GM18499 (cell line): ENCODE data around the gene EDNRA.

Experiments used
- ATAC-seq: cut with Tn5 transposase; IDR thresholded peaks from one replicate; pipeline ENCODE4 v1.9.1; 2021; ENCODE audit warnings: moderate number of reproducible peaks; ENCODE audit not compliant: insufficient read depth, unreplicated experiment

EDNRA gene

DNA sequence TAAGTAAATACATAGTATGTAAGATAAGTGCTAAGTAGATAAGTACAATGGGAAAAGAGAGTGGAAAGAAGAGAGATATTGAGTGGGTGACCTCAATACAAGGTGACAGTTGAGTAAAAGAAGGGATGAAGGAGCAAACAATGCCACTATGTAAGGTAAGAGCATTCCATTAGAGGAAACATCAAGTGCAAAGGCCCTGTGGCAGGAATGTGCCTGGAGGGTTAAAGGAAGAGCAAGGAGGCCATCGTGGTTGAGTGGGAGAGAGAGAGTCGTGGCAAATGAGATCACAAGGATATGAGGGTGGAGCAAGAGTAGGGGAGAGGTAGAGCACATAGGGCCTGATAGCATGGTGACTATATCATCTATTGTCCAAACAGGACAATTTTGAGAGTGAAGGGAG, 13.4 kb downstream of the EDNRA start:
- no peak for ATAC-seq

- no peak for ATAC-seq
Observed at GRCh38 chr4:147496500-147496899, 15.6 kb downstream of the EDNRA start.

- ATAC-seq = no peak
Observed at GRCh38 chr4:147498031-147498660, 17.2 kb downstream of the EDNRA start.

GRCh38 chr4:147508346-147508745, 27.4 kb downstream of the EDNRA start:
- ATAC-seq = no peak

DNA sequence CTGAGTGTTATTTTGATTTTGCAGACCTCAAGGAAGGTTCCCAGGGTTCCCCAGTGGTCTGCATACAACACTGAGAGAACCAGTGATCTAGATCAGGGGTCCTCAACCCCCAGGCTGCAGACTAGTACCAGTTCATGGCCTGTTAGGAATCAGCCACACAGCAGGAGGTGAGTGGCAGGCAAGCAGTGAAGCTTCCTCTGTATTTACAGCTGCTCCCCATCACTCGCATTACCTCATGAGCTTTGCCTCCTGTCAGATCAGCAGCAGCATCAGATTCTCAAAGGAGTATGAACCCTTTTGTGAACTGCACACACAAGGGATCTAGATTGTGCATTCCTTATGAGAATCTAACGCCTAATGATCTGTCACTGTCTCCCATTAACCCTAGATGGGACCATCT, 28.5 kb downstream of the EDNRA start:
- no peak for ATAC-seq

DNA sequence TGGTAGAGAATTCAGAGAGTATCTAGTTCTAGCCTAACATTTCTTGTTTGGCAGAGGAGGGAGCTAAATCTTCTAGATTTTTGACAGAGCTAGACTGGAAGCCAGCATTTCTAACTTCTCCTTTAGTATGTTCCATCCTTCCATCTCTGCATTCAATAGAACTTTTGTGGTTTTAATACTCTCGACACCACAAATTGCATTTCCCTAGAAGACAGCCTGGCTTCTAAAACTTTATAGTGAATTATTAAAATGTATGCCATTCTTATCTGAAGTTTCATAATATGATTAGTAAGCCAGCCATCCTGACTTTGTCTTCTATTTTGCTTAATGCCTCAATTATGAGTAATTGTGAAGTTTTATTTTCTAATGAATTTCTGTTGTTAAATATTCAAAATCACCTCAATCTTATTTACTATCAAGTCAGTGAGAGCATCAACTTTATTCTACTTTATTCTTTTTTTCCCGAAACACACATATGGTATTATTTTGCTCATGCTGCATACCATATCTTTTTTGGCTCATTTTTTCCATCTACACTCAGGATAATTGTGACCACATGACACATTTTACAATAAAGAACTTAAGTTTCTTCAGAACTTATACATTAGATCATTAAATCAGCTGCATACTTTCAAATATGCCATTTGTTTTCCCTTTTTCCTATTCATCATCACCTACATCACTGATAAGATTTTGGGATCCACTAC, 30.2 kb downstream of the EDNRA start:
- no peak for ATAC-seq

DNA sequence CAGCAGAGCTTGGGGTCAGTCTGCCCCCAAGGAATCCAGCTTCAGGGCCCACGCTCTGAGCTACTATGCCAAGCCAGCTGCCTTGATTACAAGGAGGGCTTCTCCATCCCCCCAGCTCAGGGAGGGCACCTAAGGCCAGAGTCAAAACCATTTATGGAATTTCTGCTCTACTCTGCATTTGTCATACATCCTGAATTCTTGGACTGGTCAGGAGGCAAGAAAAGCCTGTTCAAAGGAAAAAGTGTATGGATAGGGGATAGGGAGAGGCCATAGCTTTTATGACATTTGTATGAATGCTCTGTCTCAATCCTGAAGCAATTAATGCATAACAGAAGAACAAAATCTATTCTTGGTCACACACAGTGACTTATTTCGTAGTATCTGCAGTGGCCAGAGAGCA, 32.2 kb downstream of the EDNRA start:
- ATAC-seq = no peak

DNA sequence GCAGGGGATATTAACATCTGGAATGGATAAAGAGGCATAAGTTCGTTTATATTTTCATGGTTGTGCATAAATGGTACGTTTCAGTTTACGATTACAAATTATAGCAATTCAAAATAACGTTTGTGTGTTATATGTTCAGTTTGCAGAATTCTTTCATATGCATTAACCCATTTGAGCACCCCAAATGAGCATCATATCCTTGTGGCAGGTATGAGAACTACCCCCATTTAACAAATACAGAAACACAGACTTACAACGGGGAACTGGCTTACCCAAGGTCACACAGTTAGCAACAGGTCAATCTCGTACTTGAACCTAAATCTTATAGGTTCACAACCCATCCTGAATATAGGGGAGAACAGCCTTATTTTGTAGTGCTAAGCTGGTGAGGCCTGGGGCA, 33.1 kb downstream of the EDNRA start:
- no peak for ATAC-seq

GRCh38 chr4:147515220-147515936, 34.5 kb downstream of the EDNRA start:
- no peak for ATAC-seq

GRCh38 chr4:147516133-147516532, 35.2 kb downstream of the EDNRA start:
- no peak for ATAC-seq

DNA sequence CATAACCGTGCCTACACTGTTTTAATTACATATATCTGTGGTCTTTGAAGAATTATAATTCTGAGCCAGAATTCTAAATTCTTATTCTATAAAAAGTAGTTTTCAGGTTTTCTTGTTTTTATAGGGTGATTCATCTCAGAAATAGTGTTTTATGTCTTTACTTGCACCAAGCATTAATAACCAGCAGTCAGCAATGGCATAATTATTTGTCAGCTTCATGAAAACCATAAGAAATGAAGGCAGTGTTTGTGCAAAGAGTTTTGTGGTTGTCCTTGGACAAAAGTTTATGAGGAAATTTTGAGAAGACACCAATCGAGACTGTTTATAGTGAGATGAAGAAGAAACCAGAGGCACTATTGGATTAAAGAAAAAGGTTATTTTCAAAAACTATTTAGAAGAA, 37.2 kb downstream of the EDNRA start:
- ATAC-seq = no peak

DNA sequence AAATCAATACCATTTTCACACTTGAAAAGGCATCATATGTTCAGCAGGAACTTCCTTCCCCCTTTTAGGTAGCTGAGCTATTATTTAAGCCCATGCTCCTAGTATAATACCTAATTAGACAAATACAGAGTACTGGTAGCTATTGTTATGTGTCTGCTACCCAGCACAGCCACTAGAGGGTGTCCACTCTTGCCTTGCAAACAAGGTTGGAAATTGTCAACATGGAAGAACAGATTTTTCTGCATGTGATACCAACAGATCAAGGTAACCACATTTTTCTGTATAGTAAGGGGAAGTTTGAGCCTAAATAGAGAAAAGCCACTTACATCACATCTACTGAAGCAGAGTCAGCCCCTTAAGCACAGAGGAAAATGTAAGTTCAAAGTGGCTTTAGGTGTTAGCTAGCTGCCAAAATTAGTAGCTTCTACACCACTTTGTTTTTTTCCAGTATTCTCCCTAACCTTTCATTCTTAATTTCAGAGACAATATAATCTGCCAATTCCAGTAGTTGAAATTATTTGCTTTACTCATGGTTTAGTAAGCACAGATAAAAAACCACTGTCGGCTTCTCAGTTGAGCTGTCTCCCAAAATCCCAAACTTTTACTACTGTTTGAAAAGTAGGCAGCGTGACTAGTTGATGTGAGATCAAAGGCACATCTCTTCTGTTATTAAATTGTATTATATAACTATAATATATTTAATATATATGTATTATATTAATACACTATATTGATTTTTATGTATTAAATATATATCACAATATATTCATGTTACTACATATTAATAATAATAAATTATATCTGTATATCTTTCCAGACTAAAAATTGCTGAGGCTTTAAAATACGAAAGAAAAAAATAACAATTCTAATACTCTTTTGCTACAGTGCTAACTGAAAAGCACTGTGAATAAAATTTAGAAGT, 38.2 kb downstream of the EDNRA start:
- ATAC-seq = peak; percentile 82

DNA sequence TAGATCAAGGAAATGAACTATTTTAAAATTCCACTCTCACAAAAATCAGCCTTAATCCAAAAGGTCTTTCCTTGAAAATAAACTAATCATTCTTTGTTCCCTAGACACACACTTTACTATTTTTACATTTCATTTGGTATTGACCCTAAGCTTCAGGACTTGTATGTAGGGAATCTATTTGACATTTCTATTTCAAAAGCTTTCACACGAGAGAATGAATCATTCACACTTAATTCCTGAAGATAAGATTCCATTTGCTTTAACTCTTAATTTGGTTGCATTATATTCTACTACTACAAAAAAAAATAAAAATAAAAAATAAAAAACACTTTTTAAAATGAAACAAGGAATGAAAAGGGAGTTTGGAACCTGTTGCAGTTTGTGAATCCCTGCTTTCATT, 43.7 kb downstream of the EDNRA start:
- ATAC-seq = no peak

- ATAC-seq = no peak
Observed at GRCh38 chr4:147525494-147526271, 44.8 kb downstream of the EDNRA start.

GRCh38 chr4:147526272-147526654, 45.4 kb downstream of the EDNRA start:
- ATAC-seq = no peak

DNA sequence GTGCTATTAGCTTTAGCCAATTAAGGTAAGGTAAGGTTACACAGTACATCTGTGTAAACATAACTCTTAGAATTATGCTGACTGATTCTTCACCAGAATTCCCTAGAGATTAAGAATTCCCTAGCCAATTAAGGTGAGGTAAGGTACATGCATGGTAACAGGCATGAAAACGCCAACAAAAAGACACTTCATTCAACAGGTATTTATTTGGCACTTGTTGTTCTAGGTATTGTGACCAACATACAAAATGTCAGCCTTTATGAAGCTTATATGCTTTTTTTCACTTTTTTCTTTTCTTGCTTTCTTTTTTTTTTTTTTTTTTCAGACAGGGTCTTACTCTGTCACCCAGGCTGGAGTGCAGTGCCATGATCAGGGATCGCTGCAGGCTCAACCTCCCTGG, 47.2 kb downstream of the EDNRA start:
- ATAC-seq = no peak

DNA sequence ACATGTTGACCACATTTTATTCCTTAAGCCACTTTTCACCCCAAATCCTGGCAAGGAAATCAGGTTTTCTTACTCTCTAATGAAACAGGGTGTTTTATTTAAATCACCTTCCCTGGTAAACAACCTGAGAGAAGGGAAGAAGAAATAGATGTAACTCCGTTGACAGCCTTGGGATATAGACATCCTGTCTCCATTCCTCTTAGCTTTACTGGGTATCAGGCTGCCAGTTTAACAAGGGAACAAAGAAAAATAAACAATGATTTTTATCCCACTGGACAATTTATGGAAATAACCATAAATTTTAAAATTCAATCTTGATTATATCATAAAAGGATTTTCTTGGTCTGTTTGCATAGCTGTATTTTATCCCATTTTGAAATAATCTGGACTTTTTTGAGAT, 49.2 kb downstream of the EDNRA start:
- no peak for ATAC-seq

DNA sequence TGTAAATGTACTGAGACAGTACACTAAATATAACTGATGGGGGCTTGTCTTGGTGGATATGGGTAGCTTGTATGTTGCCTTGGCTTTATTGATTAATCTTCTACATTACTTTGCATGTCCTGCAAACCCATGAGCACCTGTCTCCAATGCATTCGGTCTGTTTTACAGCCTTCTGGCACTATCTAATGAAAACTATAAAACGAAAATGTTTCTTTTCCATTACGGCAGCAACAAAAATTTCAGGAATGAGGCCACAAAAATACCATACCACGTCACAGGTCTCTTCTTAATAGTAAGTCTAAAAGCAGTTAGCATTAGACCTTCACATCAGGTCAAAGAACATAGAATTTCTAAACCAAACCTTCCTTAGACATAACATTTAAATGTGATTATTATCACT, 49.8 kb downstream of the EDNRA start:
- ATAC-seq = no peak

DNA sequence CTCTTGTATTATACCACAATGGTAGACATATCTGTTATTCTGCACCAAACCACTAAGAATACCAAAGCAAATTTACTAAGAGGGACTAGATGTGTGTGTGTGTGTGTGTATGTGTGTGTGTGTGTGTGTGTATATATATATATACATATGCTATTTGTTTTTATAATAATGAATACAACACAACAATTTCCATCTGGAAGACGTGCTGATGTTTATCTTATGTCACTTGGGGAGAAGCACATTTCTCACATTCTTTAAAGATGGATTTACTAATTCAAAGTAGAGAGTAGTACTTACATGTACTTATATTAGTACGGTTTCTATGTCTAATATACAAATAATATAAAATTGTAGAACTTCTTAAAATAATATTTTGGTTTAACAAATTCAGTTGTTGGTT, 52.0 kb downstream of the EDNRA start:
- ATAC-seq = no peak

DNA sequence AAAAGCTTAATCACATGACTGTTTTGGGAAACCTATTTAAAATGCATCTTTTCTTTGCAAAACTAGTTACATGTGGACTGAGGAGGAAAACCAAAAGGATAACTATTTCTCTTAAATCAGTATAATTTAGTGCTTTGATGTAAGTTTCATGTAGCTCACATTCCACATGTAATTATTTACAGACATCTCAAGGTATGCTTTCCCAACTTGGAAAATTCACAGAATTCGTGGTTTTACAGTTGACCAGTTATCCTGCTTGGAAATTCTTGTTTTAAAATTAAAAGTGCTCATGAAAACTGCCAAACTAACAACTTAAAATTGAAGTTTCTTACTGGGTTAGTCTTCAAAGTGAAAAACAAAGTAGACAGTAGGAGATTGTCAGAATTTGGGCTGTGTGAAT, 52.4 kb downstream of the EDNRA start:
- ATAC-seq = no peak
